Stomach smooth muscle (tissue), 2 donors: ENCODE data around the gene SAMMSON.

Source experiments
- H3K27ac ChIP-seq: one replicate; pipeline ENCODE4 v1.7.0; 2013; ENCODE audit warnings: mild to moderate bottlenecking, low read length, inconsistent platforms
- H3K27me3 ChIP-seq, 2 donors: one replicate each; pipeline ENCODE4 v1.7.0; 2013; ENCODE audit warnings: low read length in 2 of 2; ENCODE audit not compliant: insufficient read depth in 2 of 2, control insufficient read depth in 1 of 2
- H3K36me3 ChIP-seq, 2 donors: one replicate each; pipeline ENCODE4 v1.7.0; 2013; ENCODE audit warnings: low read length in 2 of 2; ENCODE audit not compliant: control insufficient read depth in 2 of 2, insufficient read depth in 2 of 2
- H3K4me1 ChIP-seq: one replicate; pipeline ENCODE4 v1.7.0; 2013; ENCODE audit warnings: low read length; ENCODE audit not compliant: control insufficient read depth, insufficient read depth
- H3K4me3 ChIP-seq, 2 donors: one replicate each; pipeline ENCODE4 v1.7.0; 2013; ENCODE audit warnings: low read length in 2 of 2
- H3K9ac ChIP-seq, 2 donors: one replicate each; pipeline ENCODE4 v1.7.0; 2013; ENCODE audit warnings: low read length in 2 of 2, mild to moderate bottlenecking in 1 of 2
- H3K9me3 ChIP-seq, 2 donors: one replicate each; pipeline ENCODE4 v1.7.0; 2013; ENCODE audit warnings: low read length in 2 of 2; ENCODE audit not compliant: control insufficient read depth in 2 of 2
- donor health status: healthy.
- donor health status: Pancreatic carcinoma.

Gene SAMMSON

DNA sequence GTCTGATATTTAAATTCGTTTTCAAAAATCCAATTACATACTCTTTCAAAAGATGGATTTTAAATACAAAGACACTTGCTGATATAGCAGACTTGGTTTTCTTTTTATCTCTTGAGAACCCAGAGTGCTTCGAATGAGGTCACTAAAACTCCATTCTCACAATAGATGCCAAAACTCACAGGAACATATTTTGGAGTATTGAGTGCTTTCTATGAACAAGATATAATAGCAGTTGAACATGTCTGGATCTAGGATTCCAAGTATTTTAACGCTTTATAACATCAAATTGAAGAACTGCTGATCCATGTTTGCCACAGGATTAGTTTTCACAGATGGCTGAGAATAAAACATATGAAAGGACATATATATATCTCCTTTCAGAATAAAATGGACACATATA is 113.2 kb downstream of the SAMMSON start:
- no peaks in the 10 kb centered on the region for H3K27me3 ChIP-seq
- H3K4me1 ChIP-seq: no peaks in the 10 kb centered on the region
- H3K36me3 ChIP-seq: no peaks in the 10 kb centered on the region

DNA sequence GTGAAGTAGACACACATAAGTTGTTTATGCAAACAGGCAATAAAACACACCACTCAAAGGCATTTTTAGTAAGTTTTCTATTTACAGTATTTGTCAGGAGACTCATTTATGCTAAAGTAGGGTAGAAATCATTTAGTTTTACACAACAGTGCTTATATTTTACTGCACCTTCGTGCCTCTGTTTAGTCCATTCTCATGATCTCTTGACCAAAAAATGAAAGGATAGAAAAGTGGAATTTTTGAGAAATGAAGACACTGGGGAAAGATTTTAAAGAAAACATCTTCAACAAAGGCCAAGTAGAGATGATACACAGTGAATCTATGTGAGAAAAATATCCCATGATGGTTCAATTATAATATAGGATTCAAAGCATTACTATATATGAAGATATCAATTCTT is 114.9 kb downstream of the SAMMSON start:
- no peaks in the 10 kb centered on the region for H3K27me3 ChIP-seq
- H3K36me3 ChIP-seq: no peaks in the 10 kb centered on the region

More for the DNA sequence above, 113.2 kb downstream of the SAMMSON start:
- H3K27ac ChIP-seq: no peak overlapping the region
- H3K9me3 ChIP-seq: no peaks in the 10 kb centered on the region
- no peak overlapping the region for H3K4me3 ChIP-seq
- no peak overlapping the region for H3K9ac ChIP-seq

DNA sequence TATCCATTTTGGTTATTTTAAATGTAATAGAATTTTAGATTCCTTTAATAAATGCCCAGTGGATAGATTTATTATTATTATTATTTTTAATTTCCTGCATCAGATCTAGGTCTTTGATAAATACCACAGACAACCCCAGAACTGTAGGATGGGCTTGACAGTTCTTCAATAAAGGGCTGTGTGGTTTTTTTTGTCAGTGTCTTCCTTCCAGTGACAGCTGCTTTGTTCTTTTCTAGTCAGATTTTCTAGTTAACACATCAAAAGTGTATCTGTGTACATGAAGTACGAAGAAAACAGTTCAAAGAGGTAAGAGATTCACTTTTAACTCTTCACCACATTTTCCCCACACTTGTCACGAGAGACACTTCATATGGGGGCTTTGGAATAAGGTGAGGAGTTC is 120.3 kb downstream of the SAMMSON start:
- no peaks in the 10 kb centered on the region for H3K27me3 ChIP-seq

More for the DNA sequence above, 114.9 kb downstream of the SAMMSON start:
- Histone ChIP-seq H3K4me1 (no peaks in the 10 kb centered on the region), H3K27ac (no peak overlapping the region), H3K4me3 (no peak overlapping the region), H3K9ac (no peak overlapping the region), H3K9me3 (no peaks in the 10 kb centered on the region)

More for the DNA sequence above, 120.3 kb downstream of the SAMMSON start:
- H3K4me3 ChIP-seq: no peak overlapping the region
- H3K4me1 ChIP-seq: peaks cover 3% of the 10 kb centered on the region
- no peak overlapping the region for H3K27ac ChIP-seq
- no peaks in the 10 kb centered on the region for H3K36me3 ChIP-seq
- no peaks in the 10 kb centered on the region for H3K9me3 ChIP-seq
- H3K9ac ChIP-seq: no peak overlapping the region
